ENCODE measurements around the gene PIEZO2.

- TF ChIP-seq CTCF (conservative IDR thresholded peaks at IDR 0.05) (no peak), ZFX (IDR thresholded peaks at IDR 0.05) (no peak)
These were observed 85.3 kb downstream of the PIEZO2 start for GRCh38 chr18:11064106-11064505.

Data from C4-2B (cell line).